Measurements from ENCODE around the gene CUL9. TPM values are rescaled to one million over a fixed set of nuclear protein-coding genes. Genes with fewer than 3 reads are reported as not detected.

The CUL9 gene
- polyA plus RNA-seq, 1 donor from 2014 or later = 65.0 TPM

DNA sequence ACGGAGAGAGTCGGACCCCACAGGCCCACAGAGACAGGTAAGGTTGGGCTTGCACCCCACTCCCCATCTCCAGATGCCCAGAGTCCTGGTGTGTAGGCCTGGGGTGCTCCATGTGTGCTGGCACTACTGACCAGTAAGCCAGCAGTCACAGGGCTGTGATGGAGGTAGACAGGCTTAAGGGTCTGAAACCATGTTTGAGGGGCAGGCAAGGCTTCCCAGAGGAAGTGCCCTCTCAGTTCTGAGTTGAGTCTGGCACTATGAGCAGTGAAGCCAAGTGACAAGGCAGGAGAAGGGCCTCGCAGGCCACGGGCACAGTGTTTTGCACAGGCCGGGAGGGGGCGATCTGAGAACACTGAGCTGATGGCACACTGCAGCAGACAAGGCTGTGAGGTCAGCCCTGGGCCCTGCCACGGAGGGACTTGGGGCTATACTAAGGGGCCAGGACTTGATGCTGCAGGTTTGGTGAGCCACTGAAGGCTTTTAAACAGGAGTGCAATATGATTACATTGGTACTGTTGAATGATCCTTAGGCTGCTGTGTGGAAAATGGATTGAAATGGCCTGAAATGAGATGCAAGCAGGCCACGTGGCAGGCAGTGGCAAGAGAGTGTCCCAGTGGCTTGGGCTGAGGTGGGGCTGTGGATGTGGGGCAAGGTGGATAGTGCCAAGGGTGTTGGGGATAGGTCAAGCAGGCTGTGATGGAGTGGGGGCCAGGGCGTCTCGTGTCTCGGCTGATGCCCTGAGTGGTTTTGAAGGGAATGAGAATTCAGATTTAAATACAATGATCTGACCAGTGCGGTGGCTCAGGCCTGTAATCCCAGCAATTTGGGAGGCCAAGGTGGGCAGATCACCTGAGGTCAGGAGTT is 81.5 kb downstream of the CUL9 start:
- Histone ChIP-seq H3K4me3 (ENCODE audit: low read length) (no peak overlapping the region), H3K9ac (ENCODE audit: low read length) (no peak overlapping the region), H3K9me2 (ENCODE audit: insufficient read depth, low read length) (no peaks in the 10 kb centered on the region), H3K27me3 (ENCODE audit: insufficient read depth, low read depth, low read length) (no peaks in the 10 kb centered on the region), H3K36me3 (ENCODE audit: insufficient read depth, low read length) (no peaks in the 10 kb centered on the region), H3K79me2 (replicated peaks; ENCODE audit: insufficient read depth, low read length) (no peaks in the 10 kb centered on the region), H3K27ac (ENCODE audit: low read length) (no peak overlapping the region), H4K20me1 (ENCODE audit: insufficient read depth) (no peaks in the 10 kb centered on the region), H3K4me2 (ENCODE audit: low read length) (no peak overlapping the region), H3K9me3 (ENCODE audit: low read length) (no peaks in the 10 kb centered on the region), H2AFZ (ENCODE audit: low read depth, low read length) (no peak overlapping the region), H3F3A (ENCODE audit: insufficient read depth, low read length, poor library complexity, severe bottlenecking) (no peaks in the 10 kb centered on the region)
- TF ChIP-seq, protein P1, sequence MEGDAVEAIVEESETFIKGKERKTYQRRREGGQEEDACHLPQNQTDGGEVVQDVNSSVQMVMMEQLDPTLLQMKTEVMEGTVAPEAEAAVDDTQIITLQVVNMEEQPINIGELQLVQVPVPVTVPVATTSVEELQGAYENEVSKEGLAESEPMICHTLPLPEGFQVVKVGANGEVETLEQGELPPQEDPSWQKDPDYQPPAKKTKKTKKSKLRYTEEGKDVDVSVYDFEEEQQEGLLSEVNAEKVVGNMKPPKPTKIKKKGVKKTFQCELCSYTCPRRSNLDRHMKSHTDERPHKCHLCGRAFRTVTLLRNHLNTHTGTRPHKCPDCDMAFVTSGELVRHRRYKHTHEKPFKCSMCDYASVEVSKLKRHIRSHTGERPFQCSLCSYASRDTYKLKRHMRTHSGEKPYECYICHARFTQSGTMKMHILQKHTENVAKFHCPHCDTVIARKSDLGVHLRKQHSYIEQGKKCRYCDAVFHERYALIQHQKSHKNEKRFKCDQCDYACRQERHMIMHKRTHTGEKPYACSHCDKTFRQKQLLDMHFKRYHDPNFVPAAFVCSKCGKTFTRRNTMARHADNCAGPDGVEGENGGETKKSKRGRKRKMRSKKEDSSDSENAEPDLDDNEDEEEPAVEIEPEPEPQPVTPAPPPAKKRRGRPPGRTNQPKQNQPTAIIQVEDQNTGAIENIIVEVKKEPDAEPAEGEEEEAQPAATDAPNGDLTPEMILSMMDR (IDR thresholded peaks at IDR 0.05; ENCODE audit: poor library complexity, severe bottlenecking) = peak; percentile 39
- TF ChIP-seq MXI1 (conservative IDR thresholded peaks at IDR 0.05; ENCODE audit: poor library complexity, severe bottlenecking) (no peak), RAD21 (conservative IDR thresholded peaks at IDR 0.05) (peak; percentile 25)

DNA sequence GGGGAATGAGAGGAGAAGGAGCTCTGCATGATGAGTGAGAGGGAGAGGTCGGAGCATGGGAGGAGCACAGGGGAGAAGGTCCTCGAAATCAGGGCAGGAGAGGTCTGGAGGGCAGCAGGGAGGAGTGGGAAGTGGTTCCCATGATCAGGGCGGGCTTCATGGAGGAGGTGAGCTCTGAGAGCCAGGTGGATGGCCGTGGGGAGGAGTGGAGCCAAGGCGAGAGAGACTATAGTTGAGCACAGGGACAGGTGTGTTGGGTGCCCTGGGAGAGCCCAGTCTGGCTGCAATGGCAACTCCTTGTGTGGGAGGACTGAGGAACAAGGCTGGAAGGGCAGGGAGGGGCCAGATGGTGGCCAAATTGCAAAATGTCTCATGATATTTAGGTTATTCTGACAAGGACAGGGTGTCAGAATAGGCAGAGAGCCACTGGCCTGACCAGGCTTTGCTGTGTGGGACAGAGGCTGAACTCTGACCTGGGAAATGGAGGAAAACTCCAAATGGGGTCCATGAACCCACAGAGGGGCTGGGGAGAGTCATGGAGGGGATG is 82.7 kb downstream of the CUL9 start:
- H3K36me3 ChIP-seq (ENCODE audit: insufficient read depth, low read length) = no peaks in the 10 kb centered on the region
- H3K27me3 ChIP-seq (ENCODE audit: insufficient read depth, low read depth, low read length) = no peaks in the 10 kb centered on the region
- no peak overlapping the region for H3K9ac ChIP-seq (ENCODE audit: low read length)
- H4K20me1 ChIP-seq (ENCODE audit: insufficient read depth) = peaks cover 5% of the 10 kb centered on the region
- H3F3A ChIP-seq (ENCODE audit: insufficient read depth, low read length, poor library complexity, severe bottlenecking) = no peaks in the 10 kb centered on the region
- H2AFZ ChIP-seq (ENCODE audit: low read depth, low read length) = no peak overlapping the region
- H3K9me3 ChIP-seq (ENCODE audit: low read length) = no peaks in the 10 kb centered on the region
- H3K4me2 ChIP-seq (ENCODE audit: low read length) = no peak overlapping the region
- no peaks in the 10 kb centered on the region for H3K9me2 ChIP-seq (ENCODE audit: insufficient read depth, low read length)
- no peak overlapping the region for H3K27ac ChIP-seq (ENCODE audit: low read length)
- no peak overlapping the region for H3K4me3 ChIP-seq (ENCODE audit: low read length)
- TF ChIP-seq EP300 (conservative IDR thresholded peaks at IDR 0.05; ENCODE audit: poor library complexity, severe bottlenecking) = no peak
- TF ChIP-seq SMC3 (conservative IDR thresholded peaks at IDR 0.05; ENCODE audit: poor library complexity) = no peak
- TF ChIP-seq RAD21 (conservative IDR thresholded peaks at IDR 0.05) = no peak
- TF ChIP-seq, protein P1 (IDR thresholded peaks at IDR 0.05; ENCODE audit: poor library complexity, severe bottlenecking) = no peak
- TF ChIP-seq, protein P2, sequence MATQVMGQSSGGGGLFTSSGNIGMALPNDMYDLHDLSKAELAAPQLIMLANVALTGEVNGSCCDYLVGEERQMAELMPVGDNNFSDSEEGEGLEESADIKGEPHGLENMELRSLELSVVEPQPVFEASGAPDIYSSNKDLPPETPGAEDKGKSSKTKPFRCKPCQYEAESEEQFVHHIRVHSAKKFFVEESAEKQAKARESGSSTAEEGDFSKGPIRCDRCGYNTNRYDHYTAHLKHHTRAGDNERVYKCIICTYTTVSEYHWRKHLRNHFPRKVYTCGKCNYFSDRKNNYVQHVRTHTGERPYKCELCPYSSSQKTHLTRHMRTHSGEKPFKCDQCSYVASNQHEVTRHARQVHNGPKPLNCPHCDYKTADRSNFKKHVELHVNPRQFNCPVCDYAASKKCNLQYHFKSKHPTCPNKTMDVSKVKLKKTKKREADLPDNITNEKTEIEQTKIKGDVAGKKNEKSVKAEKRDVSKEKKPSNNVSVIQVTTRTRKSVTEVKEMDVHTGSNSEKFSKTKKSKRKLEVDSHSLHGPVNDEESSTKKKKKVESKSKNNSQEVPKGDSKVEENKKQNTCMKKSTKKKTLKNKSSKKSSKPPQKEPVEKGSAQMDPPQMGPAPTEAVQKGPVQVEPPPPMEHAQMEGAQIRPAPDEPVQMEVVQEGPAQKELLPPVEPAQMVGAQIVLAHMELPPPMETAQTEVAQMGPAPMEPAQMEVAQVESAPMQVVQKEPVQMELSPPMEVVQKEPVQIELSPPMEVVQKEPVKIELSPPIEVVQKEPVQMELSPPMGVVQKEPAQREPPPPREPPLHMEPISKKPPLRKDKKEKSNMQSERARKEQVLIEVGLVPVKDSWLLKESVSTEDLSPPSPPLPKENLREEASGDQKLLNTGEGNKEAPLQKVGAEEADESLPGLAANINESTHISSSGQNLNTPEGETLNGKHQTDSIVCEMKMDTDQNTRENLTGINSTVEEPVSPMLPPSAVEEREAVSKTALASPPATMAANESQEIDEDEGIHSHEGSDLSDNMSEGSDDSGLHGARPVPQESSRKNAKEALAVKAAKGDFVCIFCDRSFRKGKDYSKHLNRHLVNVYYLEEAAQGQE (IDR thresholded peaks at IDR 0.05; ENCODE audit: borderline replicate concordance) = no peak
- TF ChIP-seq TAF1 (IDR thresholded peaks at IDR 0.05; ENCODE audit: low read depth) = no peak
- TF ChIP-seq EZH2 (IDR thresholded peaks at IDR 0.05; ENCODE audit: borderline replicate concordance, insufficient read depth, low read length, poor library complexity, severe bottlenecking) = no peak
- no peak for TF ChIP-seq POLR2AphosphoS5 (IDR thresholded peaks at IDR 0.05)
- no peak for TF ChIP-seq MXI1 (conservative IDR thresholded peaks at IDR 0.05; ENCODE audit: poor library complexity, severe bottlenecking)
- no peaks in the 10 kb centered on the region for H3K79me2 ChIP-seq (replicated peaks; ENCODE audit: insufficient read depth, low read length)
